ELR (cell line): Measurements from ENCODE around the gene CCDC146.
"Not testable (repeated sequence)": the region's sequence is repeated elsewhere in the genome, so short reads cannot be mapped to it uniquely, and the experiment has no call there.

Source experiments
- DNase-seq: peaks from one replicate; pipeline ENCODE4 v3.0.0-alpha.2; 2015; ENCODE audit warnings: low read depth

Gene CCDC146

DNA sequence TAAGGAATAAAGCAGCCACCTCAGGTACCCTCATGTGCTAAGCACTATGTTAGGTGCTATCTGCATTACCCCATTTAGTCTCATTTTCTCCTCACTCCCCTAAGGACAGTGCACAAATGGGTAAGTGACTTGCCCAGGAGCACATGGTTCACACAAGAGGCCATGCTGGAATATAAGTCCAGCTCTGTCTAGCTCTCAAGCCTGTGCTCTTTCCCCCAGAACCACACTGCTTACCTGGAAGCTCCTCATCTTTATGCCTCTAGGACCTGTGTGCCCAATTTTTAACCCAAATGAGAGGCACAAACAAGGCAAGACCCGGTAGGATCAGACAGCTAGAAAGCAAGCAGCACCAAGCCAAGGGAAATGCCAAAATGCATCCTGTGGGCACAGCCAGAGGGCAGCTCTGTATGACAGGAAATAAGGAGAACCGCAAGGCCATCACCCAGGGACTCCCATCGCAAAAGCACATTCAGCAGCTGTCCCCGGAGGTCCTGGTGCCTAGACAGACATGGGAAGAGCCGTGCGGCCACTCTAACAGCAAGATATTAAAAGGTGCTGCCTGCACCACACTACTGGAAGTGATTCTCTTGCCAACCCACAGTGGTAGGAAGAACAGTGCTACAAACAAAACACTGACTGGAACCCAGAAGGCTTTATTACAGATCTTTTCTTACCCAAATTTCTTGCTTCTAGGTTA is 205.7 kb downstream of the CCDC146 start:
- DNase-seq: peak; percentile 48

- peak; percentile 66 for DNase-seq
Measured at GRCh38 chr7:77328669-77329068, 206.3 kb downstream of the CCDC146 start.

DNA sequence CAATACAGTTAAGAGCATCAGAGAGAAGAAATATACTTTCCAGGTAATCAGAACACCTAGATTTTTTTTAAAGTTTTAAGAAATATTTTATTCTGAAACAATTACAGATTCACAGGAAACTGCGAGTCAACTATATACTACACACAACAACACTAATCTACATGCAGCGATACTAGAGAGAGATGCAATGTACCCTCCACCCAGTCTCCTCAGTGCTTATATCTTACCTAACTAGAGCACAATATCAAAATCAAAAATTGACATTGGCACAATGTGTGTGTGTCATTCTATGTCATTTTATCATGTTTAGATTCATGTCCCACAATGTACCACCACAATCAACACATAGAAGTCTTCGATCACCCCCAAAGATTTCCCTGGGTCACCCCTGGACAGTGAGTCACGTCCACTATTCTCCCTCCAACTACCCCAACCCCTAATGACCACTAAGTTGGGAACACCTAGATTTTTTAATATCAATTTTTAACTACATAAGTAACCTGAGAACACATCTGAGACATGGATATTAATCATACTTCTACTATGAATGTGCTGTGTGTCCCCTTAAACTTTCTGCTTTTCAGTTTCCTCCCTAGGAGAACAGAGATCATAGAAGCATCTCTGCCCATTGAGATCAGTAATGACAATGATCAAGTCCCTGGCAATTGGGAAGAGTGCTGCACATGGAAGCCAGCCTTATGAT is 207.2 kb downstream of the CCDC146 start:
- DNase-seq: no peak

- peak; percentile 71 for DNase-seq
Measured at GRCh38 chr7:77330169-77330882, 207.9 kb downstream of the CCDC146 start.

- peak; percentile 88 for DNase-seq
Measured at GRCh38 chr7:77331938-77332695, 209.7 kb downstream of the CCDC146 start.

DNA sequence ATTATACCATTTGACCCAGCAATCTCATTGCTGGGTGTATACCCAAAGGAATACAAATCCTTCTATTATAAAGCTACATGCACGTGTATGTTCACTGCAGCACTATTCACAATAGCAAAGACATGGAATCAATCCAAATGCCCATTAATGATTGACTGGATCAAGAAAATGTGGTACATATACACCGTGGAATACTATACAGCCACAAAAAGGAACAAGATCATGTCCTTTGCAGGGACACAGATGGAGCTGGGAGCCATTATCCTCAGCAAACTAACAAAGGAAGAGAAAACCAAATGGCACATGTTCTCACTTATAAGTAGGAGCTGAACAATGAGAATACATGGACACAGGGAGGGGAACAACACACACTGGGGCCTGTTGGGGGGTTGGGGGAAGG is 211.6 kb downstream of the CCDC146 start:
- DNase-seq: not testable (repeated sequence)

DNA sequence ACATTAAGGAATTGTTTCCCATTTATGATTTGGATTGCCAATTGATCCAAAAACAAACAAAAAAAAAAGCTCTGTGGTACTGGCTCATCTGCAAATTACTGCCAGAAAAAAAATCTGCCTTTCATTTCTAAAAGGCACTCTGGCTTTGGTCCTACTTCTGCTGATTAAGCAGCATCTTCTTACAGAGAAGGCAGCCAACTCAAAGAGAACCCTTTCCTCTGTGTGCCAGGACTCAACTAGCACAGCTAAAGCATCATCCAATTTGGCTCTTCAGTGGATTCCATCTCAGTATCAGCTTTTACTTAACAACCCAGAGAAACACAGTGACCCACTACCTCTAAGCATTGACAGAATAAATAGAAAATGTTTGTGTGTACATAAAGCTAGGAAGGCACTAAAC is 213.2 kb downstream of the CCDC146 start:
- no peak for DNase-seq

DNA sequence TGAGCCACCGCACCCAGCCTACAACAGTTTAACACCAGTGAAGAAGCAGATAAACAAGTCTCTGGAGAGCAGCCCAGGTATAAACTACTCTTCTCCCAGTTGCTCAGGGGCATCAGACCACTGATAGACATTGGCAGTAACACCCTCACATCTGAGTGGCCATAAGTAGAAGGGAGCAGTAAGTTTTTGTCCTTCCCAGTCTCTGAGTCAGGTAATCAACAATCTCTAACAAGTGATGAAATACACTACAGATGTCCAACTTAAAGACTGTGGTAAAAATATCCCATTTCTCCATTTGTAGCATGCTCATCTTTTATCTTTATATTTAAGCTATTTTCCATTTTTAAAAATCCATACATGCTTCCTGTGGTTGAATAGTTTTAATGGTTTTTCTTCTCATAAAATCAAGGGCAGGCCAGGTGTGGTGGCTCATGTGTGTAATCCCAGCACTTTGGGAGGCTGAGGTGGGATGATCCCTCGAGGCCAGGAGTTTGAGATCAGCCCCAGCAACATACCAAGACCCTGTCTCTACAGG is 215.1 kb downstream of the CCDC146 start:
- no peak for DNase-seq

- DNase-seq: no peak
Measured at GRCh38 chr7:77338260-77338659, 215.8 kb downstream of the CCDC146 start.

DNA sequence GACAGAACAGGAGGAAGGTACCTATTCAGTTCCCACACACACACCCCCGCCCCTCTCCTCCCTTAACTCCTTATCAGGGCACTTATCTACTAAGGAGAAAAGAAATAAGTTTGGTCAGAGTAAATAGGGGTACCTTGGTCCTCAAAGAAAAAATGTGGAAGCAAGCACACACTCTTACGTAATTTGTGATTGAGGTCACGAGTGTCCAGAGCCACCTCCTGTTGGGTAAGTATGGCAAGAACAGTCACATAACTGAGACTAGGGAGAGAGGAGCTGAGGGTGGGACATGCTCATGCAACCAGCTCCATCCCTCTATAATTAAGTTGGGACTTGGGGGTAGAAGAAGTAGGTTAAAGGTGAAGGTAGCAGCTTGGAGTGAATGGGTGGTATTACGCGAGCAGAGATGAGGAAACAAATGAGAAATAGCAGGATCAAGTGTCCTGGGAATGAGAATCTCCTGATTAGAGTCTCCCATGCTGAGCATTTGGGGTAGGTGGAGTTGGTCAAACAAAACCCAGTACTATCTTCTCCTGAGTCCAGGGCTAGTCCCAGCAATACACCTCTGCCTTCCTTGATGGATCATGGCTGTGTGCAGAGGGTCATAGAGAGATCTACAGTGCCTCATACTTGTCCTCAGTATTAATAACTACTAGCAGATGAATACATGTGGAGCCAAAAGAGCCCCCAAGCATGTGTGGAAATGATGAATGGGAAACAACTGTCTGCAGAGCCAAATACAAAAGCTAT is 216.6 kb downstream of the CCDC146 start:
- DNase-seq: no peak

- DNase-seq: no peak
Measured at GRCh38 chr7:77339726-77340125, 217.3 kb downstream of the CCDC146 start.
